ENCODE results near the gene TSHR. TPM values are rescaled to one million over a fixed set of nuclear protein-coding genes. Genes with fewer than 3 reads are reported as not detected.

The TSHR gene
- total RNA-seq, 1 experiment from 2014 or later, result not detected

DNA sequence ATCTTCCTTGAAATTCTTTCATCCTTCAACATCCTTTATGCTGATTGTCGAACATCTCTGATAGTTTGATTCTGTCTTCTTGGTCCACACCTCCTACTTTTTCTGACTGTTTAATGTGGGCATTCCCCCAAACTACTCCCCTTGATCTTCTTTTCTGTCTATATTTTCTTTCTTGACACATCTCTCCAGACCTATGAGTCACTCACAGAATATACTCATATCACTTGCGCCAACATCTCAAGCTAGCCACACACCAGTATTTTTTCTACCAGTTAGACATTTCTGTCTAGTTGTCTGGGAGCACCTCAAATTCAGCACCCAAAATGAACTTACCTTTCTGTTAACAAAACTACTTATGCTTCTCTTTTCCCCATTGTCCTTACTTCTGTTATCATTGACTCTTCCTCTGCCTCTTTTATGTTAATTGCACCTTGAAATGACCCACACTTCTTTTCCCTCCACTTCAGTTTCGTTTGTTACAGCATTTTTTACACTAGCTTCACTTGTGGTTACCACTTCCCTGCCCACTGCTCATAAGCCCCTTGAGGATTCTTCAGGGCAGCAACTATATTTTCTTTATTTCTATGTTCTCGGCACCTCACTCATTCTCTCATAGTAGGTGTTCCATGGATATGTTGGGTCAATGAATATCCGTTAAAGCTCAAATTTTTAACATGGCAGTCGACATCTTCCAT, 33.5 kb downstream of the TSHR start:
- H3K9me3 ChIP-seq (ENCODE audit: control insufficient read depth, low read depth, low read length), result no peaks in the 10 kb centered on the region
- no peaks in the 10 kb centered on the region for H3K27me3 ChIP-seq (ENCODE audit: insufficient read depth, low read length)
- no peaks in the 10 kb centered on the region for H3K79me2 ChIP-seq (ENCODE audit: insufficient read depth, low read length)
- no peak overlapping the region for H3K56ac ChIP-seq (ENCODE audit: insufficient read length, low read depth, low read length)
- H3K4me2 ChIP-seq (ENCODE audit: insufficient read depth, insufficient read length, low read length), result no peak overlapping the region
- no peak overlapping the region for H3T11ph ChIP-seq (ENCODE audit: low read length)
- H3K4me3 Mint-ChIP-seq, result no peak overlapping the region
- no peaks in the 10 kb centered on the region for H3K27me3 Mint-ChIP-seq (ENCODE audit: low read depth)
- no peaks in the 10 kb centered on the region for H3K79me1 ChIP-seq (ENCODE audit: insufficient read depth, low read depth, low read length, poor library complexity, severe bottlenecking)
- no peak overlapping the region for H3K23ac ChIP-seq (ENCODE audit: insufficient read length, low read depth, low read length)
- no peak overlapping the region for H2BK20ac ChIP-seq (ENCODE audit: low read depth, low read length, poor library complexity, severe bottlenecking)
- WGBS (ENCODE audit: extremely low coverage, insufficient read length, low lambda C conversion rate), result no CpG with 5 or more reads among the region's 6 CpGs
- H3K23me2 ChIP-seq (ENCODE audit: insufficient read length, low read depth, low read length, poor library complexity, severe bottlenecking), result no peaks in the 10 kb centered on the region
- no peaks in the 10 kb centered on the region for H3K4me1 ChIP-seq (ENCODE audit: insufficient read depth, low read length)
- H2AFZ ChIP-seq (ENCODE audit: low read length), result no peak overlapping the region
- no peak overlapping the region for H3K18ac ChIP-seq (ENCODE audit: insufficient read length, low read depth, low read length)
- H4K8ac ChIP-seq (replicated peaks; ENCODE audit: insufficient read length, low read depth, low read length), result no peak overlapping the region
- H3K9me3 Mint-ChIP-seq, result no peaks in the 10 kb centered on the region
- no peak overlapping the region for H2BK12ac ChIP-seq (ENCODE audit: insufficient read length, low read depth, low read length)
- H2BK120ac ChIP-seq (ENCODE audit: low read depth, low read length, poor library complexity, severe bottlenecking), result no peak overlapping the region
- H3K14ac ChIP-seq (ENCODE audit: insufficient read depth, low read length), result no peak overlapping the region
- H4K91ac ChIP-seq (ENCODE audit: insufficient read length, low read depth, low read length), result no peak overlapping the region
- TF ChIP-seq, protein P1, sequence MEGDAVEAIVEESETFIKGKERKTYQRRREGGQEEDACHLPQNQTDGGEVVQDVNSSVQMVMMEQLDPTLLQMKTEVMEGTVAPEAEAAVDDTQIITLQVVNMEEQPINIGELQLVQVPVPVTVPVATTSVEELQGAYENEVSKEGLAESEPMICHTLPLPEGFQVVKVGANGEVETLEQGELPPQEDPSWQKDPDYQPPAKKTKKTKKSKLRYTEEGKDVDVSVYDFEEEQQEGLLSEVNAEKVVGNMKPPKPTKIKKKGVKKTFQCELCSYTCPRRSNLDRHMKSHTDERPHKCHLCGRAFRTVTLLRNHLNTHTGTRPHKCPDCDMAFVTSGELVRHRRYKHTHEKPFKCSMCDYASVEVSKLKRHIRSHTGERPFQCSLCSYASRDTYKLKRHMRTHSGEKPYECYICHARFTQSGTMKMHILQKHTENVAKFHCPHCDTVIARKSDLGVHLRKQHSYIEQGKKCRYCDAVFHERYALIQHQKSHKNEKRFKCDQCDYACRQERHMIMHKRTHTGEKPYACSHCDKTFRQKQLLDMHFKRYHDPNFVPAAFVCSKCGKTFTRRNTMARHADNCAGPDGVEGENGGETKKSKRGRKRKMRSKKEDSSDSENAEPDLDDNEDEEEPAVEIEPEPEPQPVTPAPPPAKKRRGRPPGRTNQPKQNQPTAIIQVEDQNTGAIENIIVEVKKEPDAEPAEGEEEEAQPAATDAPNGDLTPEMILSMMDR (conservative IDR thresholded peaks at IDR 0.05), result no peak
- H3K27ac Mint-ChIP-seq, result no peak overlapping the region
- no peak overlapping the region for H4K5ac ChIP-seq (ENCODE audit: insufficient read length, low read depth, low read length)
- H2BK15ac ChIP-seq (ENCODE audit: low read depth, low read length), result no peak overlapping the region
- H3K36me3 Mint-ChIP-seq (ENCODE audit: insufficient read depth in 1 of 3, low read depth in 3 of 3), result no peaks in the 10 kb centered on the region
- no peak overlapping the region for H2AK5ac ChIP-seq (ENCODE audit: insufficient read length, low read length)
- H2BK5ac ChIP-seq (ENCODE audit: insufficient read length, low read length), result no peak overlapping the region
- H4K20me1 ChIP-seq (ENCODE audit: control insufficient read depth, insufficient read depth, insufficient read length), result no peaks in the 10 kb centered on the region
- H3K4ac ChIP-seq (ENCODE audit: low read depth, low read length), result no peak overlapping the region
- H3K4me1 Mint-ChIP-seq, result no peaks in the 10 kb centered on the region
- DNase-seq, result no peak
- H3K27ac ChIP-seq (ENCODE audit: insufficient read length, low read depth, low read length), result no peak overlapping the region
- H3K9ac ChIP-seq (ENCODE audit: extremely low read depth, insufficient read length, low read length), result no peak overlapping the region

All from H9 (cell line).